ENCODE results near the gene ZNF827.

GRCh38 chr4:145861336-145862318 is 77.0 kb downstream of the ZNF827 start:
- TF ChIP-seq CTCF (IDR thresholded peaks at IDR 0.05; ENCODE audit: poor library complexity) (no peak), EZH2phosphoT487 (IDR thresholded peaks at IDR 0.05; ENCODE audit: low read depth, severe bottlenecking, unreplicated experiment) (no peak)
